Activated naive CD4-positive, alpha-beta T cell treated with anti-CD3 and anti-CD28 coated beads, Interleukin-2, amount 50 U/mL, for 24 hours (primary cell): ENCODE results near the gene S100A7.
A peak's percentile ranks its signal among the peaks of the same experiment; 100 is the strongest.

Source experiments
- H3K27ac Mint-ChIP-seq: one replicate; pipeline ENCODE4 v1.8.0; 2021; ENCODE audit warnings: mild to moderate bottlenecking, mixed read lengths
- H3K27me3 Mint-ChIP-seq: one replicate; pipeline ENCODE4 v1.8.0; 2021; ENCODE audit warnings: mixed read lengths
- H3K36me3 Mint-ChIP-seq: one replicate; pipeline ENCODE4 v1.8.0; 2021; ENCODE audit warnings: mixed read lengths
- H3K4me1 Mint-ChIP-seq: one replicate; pipeline ENCODE4 v1.8.0; 2021; ENCODE audit warnings: mixed read lengths
- H3K4me3 Mint-ChIP-seq: one replicate; pipeline ENCODE4 v1.8.0; 2021; ENCODE audit warnings: mild to moderate bottlenecking, mixed read lengths
- H3K9me3 Mint-ChIP-seq: one replicate; pipeline ENCODE4 v1.8.0; 2021; ENCODE audit warnings: mixed read lengths

The S100A7 gene

DNA sequence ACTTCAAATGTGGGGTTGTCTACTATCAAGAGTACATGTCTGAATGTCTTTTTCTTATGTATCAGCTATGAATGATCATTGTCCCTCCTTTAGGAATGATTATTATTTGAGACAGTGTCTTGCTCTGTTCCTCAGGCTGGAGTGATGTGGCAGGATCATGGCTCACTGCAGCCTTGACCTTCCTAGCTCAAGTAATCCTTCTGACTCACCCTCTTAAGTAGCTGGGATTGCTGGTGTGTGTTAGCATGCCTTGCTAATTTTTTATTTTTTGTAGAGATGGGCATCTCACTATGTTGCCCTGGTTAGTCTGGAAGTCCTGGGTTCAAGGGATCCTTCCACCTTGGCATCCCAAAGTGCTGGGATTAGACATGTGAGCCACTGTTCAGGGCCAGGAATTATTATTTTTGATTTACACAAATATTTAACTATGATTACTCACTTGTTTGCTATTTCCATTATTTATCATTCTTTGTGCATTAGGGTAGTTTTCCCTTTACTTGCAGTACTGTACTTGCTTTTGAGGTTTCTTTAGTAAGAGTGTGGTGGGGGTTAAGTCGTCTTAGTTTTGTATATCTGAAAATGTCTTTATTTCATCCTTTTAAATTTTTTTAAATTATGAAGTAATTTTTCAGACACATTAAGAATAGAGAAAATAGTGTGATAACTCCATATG, 12.8 kb downstream of the S100A7 start:
- Mint-ChIP-seq H3K27me3 (peaks cover 37% of the 10 kb centered on the region), H3K27ac (no peak overlapping the region), H3K36me3 (no peaks in the 10 kb centered on the region), H3K4me3 (no peak overlapping the region), H3K9me3 (no peaks in the 10 kb centered on the region), H3K4me1 (no peaks in the 10 kb centered on the region)

GRCh38 chr1:153444078-153444477, 16.4 kb downstream of the S100A7 start:
- H3K4me3 Mint-ChIP-seq: no peak overlapping the region
- no peak overlapping the region for H3K27ac Mint-ChIP-seq
- no peaks in the 10 kb centered on the region for H3K36me3 Mint-ChIP-seq
- H3K9me3 Mint-ChIP-seq: no peaks in the 10 kb centered on the region
- no peaks in the 10 kb centered on the region for H3K4me1 Mint-ChIP-seq
- H3K27me3 Mint-ChIP-seq: peaks cover 24% of the 10 kb centered on the region

DNA sequence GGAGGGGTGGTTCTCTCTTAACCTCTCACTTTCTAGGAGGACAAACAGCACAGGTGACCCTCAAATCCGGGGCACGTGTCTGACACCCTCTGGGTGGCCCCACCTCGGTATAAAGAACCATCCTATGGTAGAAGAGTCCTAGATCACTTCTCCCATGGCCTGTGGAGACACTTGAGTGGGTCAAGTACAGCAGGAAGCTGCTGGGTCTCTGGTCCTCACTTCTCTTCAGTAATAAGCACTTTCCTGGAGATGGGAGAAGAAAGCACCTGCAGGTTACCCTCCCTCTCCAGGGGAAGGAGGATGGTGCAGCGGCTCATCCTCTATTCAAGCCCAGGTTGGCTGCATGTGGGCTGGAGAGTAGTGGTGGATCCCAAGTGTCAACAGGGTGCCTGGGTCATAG, 17.0 kb downstream of the S100A7 start:
- Mint-ChIP-seq H3K4me1 (no peaks in the 10 kb centered on the region), H3K4me3 (no peak overlapping the region), H3K9me3 (no peaks in the 10 kb centered on the region), H3K36me3 (no peaks in the 10 kb centered on the region), H3K27ac (no peak overlapping the region), H3K27me3 (peaks cover 21% of the 10 kb centered on the region)

DNA sequence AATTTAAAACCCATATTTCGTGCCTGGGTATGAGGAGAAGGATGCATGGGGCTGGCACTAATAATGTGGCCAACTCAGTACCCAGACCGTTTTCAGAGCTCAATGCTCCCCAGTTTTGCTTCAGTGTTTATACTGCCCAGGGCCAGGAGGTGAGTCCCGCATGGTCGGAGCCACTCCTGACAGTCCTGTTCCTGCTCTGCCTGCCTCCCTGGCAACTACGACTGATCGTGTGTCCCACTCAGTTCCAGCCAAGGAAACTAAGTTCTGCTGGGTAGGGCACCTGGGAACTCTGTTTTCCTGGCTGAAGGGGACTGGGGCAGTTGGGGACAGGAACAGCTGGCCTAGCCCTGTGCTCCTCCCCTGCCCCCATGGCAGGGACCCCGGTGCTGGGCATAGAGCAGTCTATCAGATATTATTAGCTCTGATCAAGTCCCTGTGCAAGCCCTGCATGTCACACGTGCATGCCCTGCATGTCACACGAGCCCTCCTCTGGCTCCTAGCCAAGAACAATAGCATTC, 19.2 kb downstream of the S100A7 start:
- H3K27ac Mint-ChIP-seq: no peak overlapping the region
- H3K36me3 Mint-ChIP-seq: no peaks in the 10 kb centered on the region
- peaks cover 16% of the 10 kb centered on the region for H3K27me3 Mint-ChIP-seq

GRCh38 chr1:153439273-153439672, 21.2 kb downstream of the S100A7 start:
- no peaks in the 10 kb centered on the region for H3K9me3 Mint-ChIP-seq
- no peak overlapping the region for H3K27ac Mint-ChIP-seq
- H3K4me1 Mint-ChIP-seq: no peaks in the 10 kb centered on the region
- H3K27me3 Mint-ChIP-seq: peaks cover 9% of the 10 kb centered on the region
- H3K4me3 Mint-ChIP-seq: no peak overlapping the region
- H3K36me3 Mint-ChIP-seq: no peaks in the 10 kb centered on the region

More for the DNA sequence above, 19.2 kb downstream of the S100A7 start:
- Mint-ChIP-seq H3K4me1 (no peaks in the 10 kb centered on the region), H3K9me3 (no peaks in the 10 kb centered on the region), H3K4me3 (no peak overlapping the region)

- Mint-ChIP-seq H3K27ac (no peak overlapping the region), H3K9me3 (no peaks in the 10 kb centered on the region), H3K36me3 (no peaks in the 10 kb centered on the region), H3K4me3 (no peak overlapping the region), H3K27me3 (peaks cover 5% of the 10 kb centered on the region), H3K4me1 (no peaks in the 10 kb centered on the region)
Observed at GRCh38 chr1:153438599-153438998, 21.9 kb downstream of the S100A7 start.

DNA sequence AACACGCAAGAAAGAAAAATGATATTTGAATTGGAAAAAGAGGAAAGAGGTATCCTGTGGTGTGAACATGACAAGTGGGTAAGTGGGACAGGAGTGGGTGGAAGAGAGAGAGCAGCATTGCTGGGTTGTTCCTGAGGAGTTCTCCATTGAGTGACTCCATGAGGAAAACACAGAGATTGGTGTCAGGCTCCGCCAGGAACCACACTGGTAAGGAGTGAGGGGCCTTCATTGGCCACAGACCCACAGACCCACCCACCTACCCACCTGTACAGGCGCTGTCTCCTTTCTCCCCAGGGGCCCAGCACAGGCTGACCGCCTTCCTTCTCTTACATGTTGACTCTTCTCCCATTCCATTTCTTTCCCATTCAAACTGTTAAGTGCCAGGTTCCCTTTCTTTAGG, 23.2 kb downstream of the S100A7 start:
- Mint-ChIP-seq H3K4me3 (no peak overlapping the region), H3K27ac (no peak overlapping the region), H3K27me3 (peaks cover 5% of the 10 kb centered on the region), H3K36me3 (no peaks in the 10 kb centered on the region), H3K4me1 (no peaks in the 10 kb centered on the region), H3K9me3 (no peaks in the 10 kb centered on the region)

- Mint-ChIP-seq H3K36me3 (no peaks in the 10 kb centered on the region), H3K27ac (no peak overlapping the region), H3K4me1 (no peaks in the 10 kb centered on the region), H3K9me3 (no peaks in the 10 kb centered on the region), H3K4me3 (no peak overlapping the region), H3K27me3 (peaks cover 6% of the 10 kb centered on the region)
Observed at GRCh38 chr1:153434746-153435455, 25.6 kb downstream of the S100A7 start.

- Mint-ChIP-seq H3K27ac (no peak overlapping the region), H3K4me1 (no peaks in the 10 kb centered on the region), H3K36me3 (no peaks in the 10 kb centered on the region), H3K4me3 (no peak overlapping the region), H3K9me3 (no peaks in the 10 kb centered on the region), H3K27me3 (peaks cover 6% of the 10 kb centered on the region)
Observed at GRCh38 chr1:153432874-153433681, 27.4 kb downstream of the S100A7 start.

DNA sequence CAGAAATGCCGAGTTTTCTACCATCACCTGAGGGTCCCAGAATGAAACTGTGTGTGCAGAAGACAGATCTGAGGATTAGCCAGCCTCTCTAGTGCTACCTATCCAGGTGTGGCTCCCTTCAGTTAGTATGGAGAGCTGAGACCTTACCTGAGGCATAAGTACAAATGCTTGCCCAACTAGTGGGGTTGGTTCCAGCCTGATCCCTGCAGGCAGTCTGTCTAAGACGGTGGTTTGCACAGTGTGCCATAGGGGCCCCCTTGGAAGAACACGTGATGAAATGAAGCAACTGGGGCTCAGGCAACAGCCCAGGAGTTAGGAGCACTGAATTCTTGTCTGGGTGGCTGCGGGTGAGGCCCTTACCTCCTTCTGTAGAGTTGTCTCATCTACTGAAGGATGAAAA, 28.5 kb downstream of the S100A7 start:
- Mint-ChIP-seq H3K36me3 (no peaks in the 10 kb centered on the region), H3K27me3 (peaks cover 10% of the 10 kb centered on the region), H3K4me1 (no peaks in the 10 kb centered on the region), H3K9me3 (no peaks in the 10 kb centered on the region), H3K27ac (no peak overlapping the region), H3K4me3 (no peak overlapping the region)

- Mint-ChIP-seq H3K36me3 (no peaks in the 10 kb centered on the region), H3K27ac (no peak overlapping the region), H3K9me3 (no peaks in the 10 kb centered on the region), H3K4me1 (no peaks in the 10 kb centered on the region), H3K27me3 (peaks cover 10% of the 10 kb centered on the region), H3K4me3 (no peak overlapping the region)
Observed at GRCh38 chr1:153431427-153431826, 29.0 kb downstream of the S100A7 start.

GRCh38 chr1:153431002-153431401, 29.4 kb downstream of the S100A7 start:
- H3K27me3 Mint-ChIP-seq: peaks cover 12% of the 10 kb centered on the region
- no peak overlapping the region for H3K4me3 Mint-ChIP-seq
- no peaks in the 10 kb centered on the region for H3K36me3 Mint-ChIP-seq
- H3K4me1 Mint-ChIP-seq: no peaks in the 10 kb centered on the region
- H3K9me3 Mint-ChIP-seq: no peaks in the 10 kb centered on the region
- H3K27ac Mint-ChIP-seq: peak overlapping the region; percentile 23

DNA sequence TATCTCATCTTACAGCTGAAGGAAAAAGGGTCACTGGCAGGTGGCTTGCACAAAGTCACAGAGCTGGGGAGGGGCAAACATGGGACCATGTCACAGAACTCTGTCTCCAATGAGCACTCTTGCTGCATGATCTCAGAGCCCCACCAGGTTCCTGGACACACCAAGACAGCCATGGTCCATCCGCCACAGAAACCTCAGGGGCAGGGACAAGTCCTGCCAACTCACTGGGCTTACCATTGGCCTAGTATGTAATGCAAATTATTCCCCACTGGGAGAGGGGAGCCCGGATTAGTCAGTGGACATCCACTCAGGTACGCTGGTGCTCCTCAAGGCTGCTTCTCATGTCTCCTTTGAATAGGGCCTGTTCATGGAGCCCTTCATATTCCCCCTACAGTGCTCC, 29.9 kb downstream of the S100A7 start:
- Mint-ChIP-seq H3K4me1 (no peaks in the 10 kb centered on the region), H3K9me3 (no peaks in the 10 kb centered on the region), H3K27ac (peak overlapping the region; percentile 23), H3K4me3 (no peak overlapping the region), H3K36me3 (no peaks in the 10 kb centered on the region), H3K27me3 (peaks cover 13% of the 10 kb centered on the region)

DNA sequence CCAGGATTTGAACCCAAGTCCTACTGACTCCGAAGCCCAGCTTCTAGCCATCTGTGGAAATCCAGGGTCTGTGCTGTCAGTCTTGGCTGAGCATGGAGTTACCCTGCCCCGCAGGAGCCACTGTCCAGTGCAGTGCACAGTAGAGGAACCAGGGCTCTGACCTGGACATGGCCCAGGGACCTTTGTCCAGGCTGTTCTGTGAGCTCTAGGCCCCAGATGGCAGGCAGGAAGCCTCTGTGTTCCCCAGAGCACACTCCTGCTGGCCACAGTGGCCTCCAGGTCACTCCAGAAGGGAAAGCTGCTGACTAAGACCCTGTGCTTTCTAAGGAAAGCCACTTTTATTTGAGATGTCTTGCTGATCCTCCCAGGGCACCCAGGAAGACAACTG, 30.3 kb downstream of the S100A7 start:
- H3K36me3 Mint-ChIP-seq: no peaks in the 10 kb centered on the region
- H3K9me3 Mint-ChIP-seq: no peaks in the 10 kb centered on the region
- no peaks in the 10 kb centered on the region for H3K4me1 Mint-ChIP-seq
- no peak overlapping the region for H3K4me3 Mint-ChIP-seq
- H3K27ac Mint-ChIP-seq: no peak overlapping the region
- H3K27me3 Mint-ChIP-seq: peaks cover 15% of the 10 kb centered on the region

DNA sequence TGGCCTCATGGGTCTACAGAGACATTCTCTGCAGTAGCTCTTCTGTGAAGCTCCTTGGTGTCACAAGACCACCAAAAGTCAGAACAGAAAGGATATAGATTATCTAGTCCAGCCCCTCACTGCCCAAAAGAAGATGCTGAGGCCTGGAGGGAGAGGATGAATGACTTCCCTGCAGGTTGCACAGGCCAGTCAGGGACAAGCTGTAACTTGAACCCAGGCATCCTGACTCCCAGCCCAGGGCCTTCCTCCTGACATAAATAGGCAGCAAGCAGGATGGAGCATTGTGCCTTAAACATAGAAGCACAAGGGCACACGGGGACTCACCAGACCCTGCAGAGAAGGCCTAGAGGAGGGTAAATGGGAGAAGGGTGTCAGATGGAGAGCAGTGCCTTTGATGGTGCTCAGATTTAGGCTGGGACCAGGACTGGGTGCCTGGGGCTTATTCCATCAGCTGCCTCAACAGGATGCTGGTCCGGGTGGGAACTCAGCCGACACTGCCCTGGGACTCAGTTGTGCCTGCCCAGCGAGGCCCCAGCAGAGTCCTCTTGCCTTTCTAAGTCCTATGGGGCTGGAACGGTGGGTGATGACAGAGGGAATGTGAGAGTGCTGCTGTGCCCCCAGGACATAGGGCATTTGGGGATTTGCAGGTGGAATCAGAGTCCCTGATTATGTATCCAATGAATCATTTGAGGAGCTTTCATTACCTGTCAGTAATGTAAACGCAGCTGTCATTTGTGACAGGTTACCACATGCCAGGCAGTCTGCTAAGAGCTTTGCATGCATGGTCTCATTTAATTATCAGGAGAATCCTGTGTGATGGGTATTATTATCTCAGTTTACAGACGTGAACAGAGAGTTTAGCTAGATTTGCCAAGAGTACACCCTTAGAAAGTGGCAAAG, 30.9 kb downstream of the S100A7 start:
- no peaks in the 10 kb centered on the region for H3K36me3 Mint-ChIP-seq
- no peaks in the 10 kb centered on the region for H3K9me3 Mint-ChIP-seq
- H3K27ac Mint-ChIP-seq: no peak overlapping the region
- peaks cover 20% of the 10 kb centered on the region for H3K27me3 Mint-ChIP-seq
- no peak overlapping the region for H3K4me3 Mint-ChIP-seq
- H3K4me1 Mint-ChIP-seq: no peaks in the 10 kb centered on the region
